ENCODE measurements around the gene KIF5C.

DNA sequence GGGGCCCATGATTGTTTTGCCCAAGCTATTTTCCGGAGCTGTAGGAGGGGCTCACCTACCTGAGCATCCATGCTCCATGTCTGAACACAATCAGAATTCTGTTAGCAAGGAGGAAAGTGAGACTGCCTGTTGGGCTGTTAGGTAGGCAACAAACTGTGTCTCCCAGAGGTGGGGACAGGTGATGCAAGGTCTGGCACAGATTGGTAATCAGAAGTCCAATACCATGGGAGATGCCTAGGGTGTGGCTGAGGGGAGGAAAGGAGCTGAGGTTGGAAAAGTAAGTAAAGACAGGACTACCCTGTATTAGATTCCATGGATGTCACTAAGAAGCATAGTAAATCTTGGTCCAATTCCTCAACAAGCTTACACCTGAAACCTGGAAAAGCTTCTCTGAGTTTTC, 166.5 kb downstream of the KIF5C start:
- TF ChIP-seq, protein P1, sequence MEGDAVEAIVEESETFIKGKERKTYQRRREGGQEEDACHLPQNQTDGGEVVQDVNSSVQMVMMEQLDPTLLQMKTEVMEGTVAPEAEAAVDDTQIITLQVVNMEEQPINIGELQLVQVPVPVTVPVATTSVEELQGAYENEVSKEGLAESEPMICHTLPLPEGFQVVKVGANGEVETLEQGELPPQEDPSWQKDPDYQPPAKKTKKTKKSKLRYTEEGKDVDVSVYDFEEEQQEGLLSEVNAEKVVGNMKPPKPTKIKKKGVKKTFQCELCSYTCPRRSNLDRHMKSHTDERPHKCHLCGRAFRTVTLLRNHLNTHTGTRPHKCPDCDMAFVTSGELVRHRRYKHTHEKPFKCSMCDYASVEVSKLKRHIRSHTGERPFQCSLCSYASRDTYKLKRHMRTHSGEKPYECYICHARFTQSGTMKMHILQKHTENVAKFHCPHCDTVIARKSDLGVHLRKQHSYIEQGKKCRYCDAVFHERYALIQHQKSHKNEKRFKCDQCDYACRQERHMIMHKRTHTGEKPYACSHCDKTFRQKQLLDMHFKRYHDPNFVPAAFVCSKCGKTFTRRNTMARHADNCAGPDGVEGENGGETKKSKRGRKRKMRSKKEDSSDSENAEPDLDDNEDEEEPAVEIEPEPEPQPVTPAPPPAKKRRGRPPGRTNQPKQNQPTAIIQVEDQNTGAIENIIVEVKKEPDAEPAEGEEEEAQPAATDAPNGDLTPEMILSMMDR (conservative IDR thresholded peaks at IDR 0.05), result no peak
- TF ChIP-seq ZFX (IDR thresholded peaks at IDR 0.05), result no peak

Measured in C4-2B (cell line).